Panc1 (cell line): ENCODE results near the gene CACNA1D. TPM values are rescaled to one million over a fixed set of nuclear protein-coding genes. Genes with fewer than 3 reads are reported as not detected.

ENCODE experiments used
- ATAC-seq: fragments of 200-7000 bp; cut with Tn5 transposase; 2 replicates; pipeline ENCODE4 v1.9.1; 2020; ENCODE audit warnings: mild to moderate bottlenecking, moderate library complexity
- BruUV-seq: library from RNA; stranded (reverse); fragments of 400-500 nt; replicated peaks from 2 replicates; lab custom pipeline; 2021; lab: Mats Ljungman, UMichigan
- CTCF ChIA-PET: fragments of 300-600 bp; sonication (Branson Sonifier 250); formaldehyde crosslinking; loops from one replicate; lab custom pipeline; 2022; ENCODE audit warnings: antibody characterized with exemption; lab: Charles Lee
- POLR2A ChIA-PET: fragments of 300-600 bp; sonication (Branson Sonifier 250); formaldehyde crosslinking; loops from one replicate; lab custom pipeline; 2022; ENCODE audit warnings: antibody characterized with exemption; lab: Charles Lee
- DNase-seq: peaks from one replicate; pipeline ENCODE4 v3.0.0-alpha.2; 2010; ENCODE audit warnings: low read depth, low spot score
- H3K27ac ChIP-seq: 2 replicates; pipeline ENCODE4 v1.5.1; 2011; ENCODE audit warnings: mild to moderate bottlenecking, low read length, inconsistent platforms
- H3K27me3 ChIP-seq: fragments of 200-500 bp; sonication (Bioruptor generic); 2 replicates; pipeline ENCODE4 v1.6.0; 2014; ENCODE audit warnings: low read length, inconsistent platforms; ENCODE audit not compliant: control insufficient read depth, insufficient read depth
- H3K36me3 ChIP-seq: fragments of 200-500 bp; sonication (Bioruptor generic); 2 replicates; pipeline ENCODE4 v1.5.1; 2014; ENCODE audit warnings: inconsistent platforms, mild to moderate bottlenecking, low read length, moderate library complexity; ENCODE audit not compliant: control insufficient read depth, insufficient read depth
- H3K4me1 ChIP-seq: 2 replicates; pipeline ENCODE4 v1.5.1; 2011; ENCODE audit warnings: inconsistent platforms, mild to moderate bottlenecking, low read length, moderate library complexity; ENCODE audit not compliant: control insufficient read depth, insufficient read depth
- H3K4me3 ChIP-seq, 2 experiments: 2 replicates each; pipeline ENCODE4 v1.5.1; 2011 to 2012; ENCODE audit warnings: low read depth in 2 of 2, low read length in 2 of 2, mild to moderate bottlenecking in 2 of 2, inconsistent platforms in 1 of 2, moderate library complexity in 1 of 2
- H3K9me3 ChIP-seq: fragments of 200-500 bp; sonication (Bioruptor generic); 2 replicates; pipeline ENCODE4 v1.5.1; 2014; ENCODE audit warnings: low read depth, mild to moderate bottlenecking, inconsistent platforms, low read length, moderate library complexity; ENCODE audit not compliant: control insufficient read depth, insufficient read depth
- POLR2AphosphoS5 ChIP-seq: IDR thresholded peaks from 2 replicates; pipeline ENCODE4 v1.6.1; 2012; ENCODE audit warnings: mild to moderate bottlenecking, low read depth, low read length, moderate library complexity
- REST ChIP-seq, 2 experiments: IDR thresholded peaks; 2 replicates each; pipeline ENCODE4 v1.6.1; 2011 to 2012; ENCODE audit warnings: low read depth in 2 of 2, control low read depth in 1 of 2, low read length in 1 of 2, mild to moderate bottlenecking in 1 of 2, moderate library complexity in 1 of 2; ENCODE audit not compliant: insufficient read depth in 1 of 2
- SIN3A ChIP-seq: IDR thresholded peaks from 2 replicates; pipeline ENCODE4 v1.6.1; 2012; ENCODE audit warnings: low read depth, mild to moderate bottlenecking, low read length, moderate library complexity, borderline replicate concordance; ENCODE audit not compliant: insufficient read depth
- TCF7L2 ChIP-seq: IDR thresholded peaks from 2 replicates; pipeline ENCODE4 v1.6.1; 2011; ENCODE audit warnings: mild to moderate bottlenecking, low read depth, low read length, inconsistent platforms
- in situ Hi-C: cut with HindIII; loops from 2 replicates; pipeline ENCODE4 v1.10.0; 2016; ENCODE audit warnings: low sequenced_read_pairs, low pct_unique_long_range_greater_than_20kb
- intact Hi-C: fragments of 100-400 bp; cut with micrococcal nuclease; formaldehyde crosslinking; loops from one replicate; pipeline ENCODE4 v1.10.0; 2022; ENCODE audit not compliant: unreplicated experiment
- total RNA-seq: library from RNA; stranded (reverse); gene quantifications from one replicate; pipeline ENCODE4 v1.2.1, GENCODE V29; 2021; ENCODE audit not compliant: unreplicated experiment
- TF ChIP-seq, protein P1 (sequence below): fragments of 450-650 bp; IDR thresholded peaks from 2 replicates; pipeline ENCODE4 v1.5.1; 2017; ENCODE audit warnings: mild to moderate bottlenecking

Gene CACNA1D
- total RNA-seq, 1 experiment from 2014 or later = 23.0 TPM

DNA sequence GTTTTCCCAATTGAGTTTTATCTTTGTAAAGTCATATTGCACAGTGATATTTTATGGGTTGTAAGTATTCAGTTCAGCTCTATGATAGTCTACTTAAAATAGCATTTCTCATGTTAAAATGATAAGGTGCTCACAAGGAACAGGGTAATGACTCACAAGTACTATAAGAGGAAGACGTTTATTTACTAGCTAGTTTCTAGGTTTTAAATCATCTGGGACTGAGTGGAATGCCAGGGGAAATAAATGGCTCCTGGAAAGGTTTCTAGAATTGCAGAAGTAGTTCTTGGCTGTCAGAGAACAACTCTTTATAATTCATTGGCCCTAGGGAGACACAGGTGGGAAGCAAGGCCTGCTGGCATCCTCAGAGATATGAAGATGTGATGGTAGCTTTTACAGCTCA lies 239.0 kb downstream of the CACNA1D start:
- ATAC-seq (no peak), DNase-seq (no peak)
- intact Hi-C loops (no loop called here), in situ Hi-C loops (no loop called here)
- POLR2A ChIA-PET = no interaction called here
- Histone ChIP-seq H3K9me3 (no peaks in the 10 kb centered on the region), H3K27ac (no peak overlapping the region), H3K4me3 (no peak overlapping the region), H3K36me3 (no peaks in the 10 kb centered on the region), H3K27me3 (no peaks in the 10 kb centered on the region), H3K4me1 (no peaks in the 10 kb centered on the region)
- TF ChIP-seq TCF7L2 (no peak), POLR2AphosphoS5 (no peak), SIN3A (no peak), REST (IDR thresholded peaks at IDR 0.05; ENCODE audit: insufficient read depth in 1 of 2, low read depth in 2 of 2, low read length in 1 of 2) (no peak)
- TF ChIP-seq, protein P1, sequence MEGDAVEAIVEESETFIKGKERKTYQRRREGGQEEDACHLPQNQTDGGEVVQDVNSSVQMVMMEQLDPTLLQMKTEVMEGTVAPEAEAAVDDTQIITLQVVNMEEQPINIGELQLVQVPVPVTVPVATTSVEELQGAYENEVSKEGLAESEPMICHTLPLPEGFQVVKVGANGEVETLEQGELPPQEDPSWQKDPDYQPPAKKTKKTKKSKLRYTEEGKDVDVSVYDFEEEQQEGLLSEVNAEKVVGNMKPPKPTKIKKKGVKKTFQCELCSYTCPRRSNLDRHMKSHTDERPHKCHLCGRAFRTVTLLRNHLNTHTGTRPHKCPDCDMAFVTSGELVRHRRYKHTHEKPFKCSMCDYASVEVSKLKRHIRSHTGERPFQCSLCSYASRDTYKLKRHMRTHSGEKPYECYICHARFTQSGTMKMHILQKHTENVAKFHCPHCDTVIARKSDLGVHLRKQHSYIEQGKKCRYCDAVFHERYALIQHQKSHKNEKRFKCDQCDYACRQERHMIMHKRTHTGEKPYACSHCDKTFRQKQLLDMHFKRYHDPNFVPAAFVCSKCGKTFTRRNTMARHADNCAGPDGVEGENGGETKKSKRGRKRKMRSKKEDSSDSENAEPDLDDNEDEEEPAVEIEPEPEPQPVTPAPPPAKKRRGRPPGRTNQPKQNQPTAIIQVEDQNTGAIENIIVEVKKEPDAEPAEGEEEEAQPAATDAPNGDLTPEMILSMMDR = no peak
- no TSS peak for BruUV-seq
- CTCF ChIA-PET = no interaction called here

GRCh38 chr3:53739966-53740365 lies 245.6 kb downstream of the CACNA1D start:
- Histone ChIP-seq H3K9me3 (no peaks in the 10 kb centered on the region), H3K4me1 (no peaks in the 10 kb centered on the region), H3K4me3 (no peak overlapping the region), H3K36me3 (no peaks in the 10 kb centered on the region), H3K27me3 (no peaks in the 10 kb centered on the region), H3K27ac (no peak overlapping the region)
- in situ Hi-C loops = no loop called here
- TF ChIP-seq REST (IDR thresholded peaks at IDR 0.05; ENCODE audit: insufficient read depth in 1 of 2, low read depth in 2 of 2, low read length in 1 of 2) = no peak
- TF ChIP-seq SIN3A = no peak
- TF ChIP-seq, protein P1 = no peak
- TF ChIP-seq TCF7L2 = no peak
- no peak for TF ChIP-seq POLR2AphosphoS5
- intact Hi-C loops = no loop called here
- ChIA-PET CTCF (no interaction called here), POLR2A (no interaction called here)
- DNase-seq = no peak
- no peak for ATAC-seq
- no TSS peak for BruUV-seq
